ENCODE data around the gene SLC2A4RG. TPM values are rescaled to one million over a fixed set of nuclear protein-coding genes. Genes with fewer than 3 reads are reported as not detected.

The SLC2A4RG gene
- total and polyA plus RNA-seq, 8 donors = 25.8 to 67.1 (median 33.4) TPM

GRCh38 chr20:63787302-63787701, 47.7 kb downstream of the SLC2A4RG start:
- no peaks in the 10 kb centered on the region for H3K27me3 ChIP-seq
- H3K27ac ChIP-seq = no peak overlapping the region
- DNase-seq (no peak), ATAC-seq (no peak), FAIRE-seq (no peak)
- TF ChIP-seq, protein P1, sequence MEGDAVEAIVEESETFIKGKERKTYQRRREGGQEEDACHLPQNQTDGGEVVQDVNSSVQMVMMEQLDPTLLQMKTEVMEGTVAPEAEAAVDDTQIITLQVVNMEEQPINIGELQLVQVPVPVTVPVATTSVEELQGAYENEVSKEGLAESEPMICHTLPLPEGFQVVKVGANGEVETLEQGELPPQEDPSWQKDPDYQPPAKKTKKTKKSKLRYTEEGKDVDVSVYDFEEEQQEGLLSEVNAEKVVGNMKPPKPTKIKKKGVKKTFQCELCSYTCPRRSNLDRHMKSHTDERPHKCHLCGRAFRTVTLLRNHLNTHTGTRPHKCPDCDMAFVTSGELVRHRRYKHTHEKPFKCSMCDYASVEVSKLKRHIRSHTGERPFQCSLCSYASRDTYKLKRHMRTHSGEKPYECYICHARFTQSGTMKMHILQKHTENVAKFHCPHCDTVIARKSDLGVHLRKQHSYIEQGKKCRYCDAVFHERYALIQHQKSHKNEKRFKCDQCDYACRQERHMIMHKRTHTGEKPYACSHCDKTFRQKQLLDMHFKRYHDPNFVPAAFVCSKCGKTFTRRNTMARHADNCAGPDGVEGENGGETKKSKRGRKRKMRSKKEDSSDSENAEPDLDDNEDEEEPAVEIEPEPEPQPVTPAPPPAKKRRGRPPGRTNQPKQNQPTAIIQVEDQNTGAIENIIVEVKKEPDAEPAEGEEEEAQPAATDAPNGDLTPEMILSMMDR (IDR thresholded peaks at IDR 0.05) = no peak
- no peaks in the 10 kb centered on the region for H3K4me1 ChIP-seq
- intact Hi-C loops (cut with DNase I) = no loop called here
- H3K36me3 ChIP-seq = peaks cover 0 to 7% (median 0%) of the 10 kb centered on the region in 3 donors
- 88 to 91% methylated on average over 11 of the region's 11 CpGs for WGBS, 2 donors
- no peaks in the 10 kb centered on the region for H3K9me3 ChIP-seq
- no peak overlapping the region for H3K4me3 ChIP-seq

GRCh38 chr20:63787749-63788148, 48.2 kb downstream of the SLC2A4RG start:
- no peak overlapping the region for H3K4me3 ChIP-seq
- no peaks in the 10 kb centered on the region for H3K4me1 ChIP-seq
- DNase-seq (no peak), FAIRE-seq (no peak), ATAC-seq (no peak)
- intact Hi-C loops (cut with DNase I) = no loop called here
- no peak overlapping the region for H3K27ac ChIP-seq
- H3K9me3 ChIP-seq = no peaks in the 10 kb centered on the region
- WGBS, 2 donors = 82 to 87% methylated on average over 16 of the region's 16 CpGs
- TF ChIP-seq, protein P1 (IDR thresholded peaks at IDR 0.05) = no peak
- H3K27me3 ChIP-seq = no peaks in the 10 kb centered on the region
- H3K36me3 ChIP-seq = peaks cover 0 to 7% (median 0%) of the 10 kb centered on the region in 3 donors

DNA sequence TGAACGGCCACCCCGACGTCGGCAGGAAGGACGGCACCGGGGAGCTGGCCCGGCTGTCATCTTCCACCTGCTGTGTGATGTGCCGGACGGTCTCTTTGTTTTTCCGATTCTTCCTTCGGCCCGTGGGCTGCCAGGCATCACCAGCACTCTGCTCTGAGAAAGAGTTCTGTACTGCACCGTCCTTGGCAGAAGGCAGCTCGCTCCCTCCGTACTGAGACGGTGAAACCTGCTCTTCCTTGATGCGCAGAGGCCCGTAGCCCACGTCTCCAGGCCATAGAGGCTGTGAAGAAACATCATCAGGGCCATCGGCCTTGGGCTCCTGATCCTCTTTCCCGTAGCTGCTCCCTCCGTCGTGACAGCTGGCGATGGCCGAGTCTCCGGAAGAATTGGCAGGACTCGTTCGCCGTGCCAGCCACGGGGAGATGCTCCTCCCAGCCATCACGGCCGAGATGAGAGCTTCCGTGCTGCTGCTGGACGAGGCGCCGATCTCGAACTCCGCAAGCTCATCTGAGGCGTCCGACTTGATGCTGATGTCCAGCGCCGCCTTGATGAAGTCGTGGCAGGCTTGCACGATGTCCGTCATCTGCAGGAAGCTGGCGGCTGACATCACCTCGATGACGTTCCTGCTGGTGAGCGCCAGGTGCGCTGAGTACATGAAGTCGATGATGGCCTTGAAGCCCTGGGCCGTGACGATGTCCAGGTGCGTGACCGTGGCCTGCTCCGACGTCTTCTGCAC, 50.4 kb downstream of the SLC2A4RG start:
- Histone ChIP-seq H3K27ac (no peak overlapping the region), H3K4me3 (no peak overlapping the region), H3K9me3 (no peaks in the 10 kb centered on the region), H3K27me3 (no peaks in the 10 kb centered on the region), H3K36me3 (peaks cover 0 to 7% (median 0%) of the 10 kb centered on the region in 3 donors), H3K4me1 (no peaks in the 10 kb centered on the region)
- no peak for DNase-seq
- ATAC-seq = no peak
- intact Hi-C loops (cut with DNase I) = no loop called here
- TF ChIP-seq, protein P1 (IDR thresholded peaks at IDR 0.05) = no peak
- 90 to 91% methylated on average over 57 of the region's 57 CpGs for WGBS, 2 donors
- no peak for FAIRE-seq

GRCh38 chr20:63790572-63791168, 51.1 kb downstream of the SLC2A4RG start:
- Histone ChIP-seq H3K27ac (no peak overlapping the region), H3K4me1 (no peaks in the 10 kb centered on the region), H3K9me3 (no peaks in the 10 kb centered on the region), H3K4me3 (no peak overlapping the region), H3K27me3 (no peaks in the 10 kb centered on the region), H3K36me3 (peaks cover 0 to 7% (median 0%) of the 10 kb centered on the region in 3 donors)
- intact Hi-C loops (cut with DNase I) = no loop called here
- TF ChIP-seq, protein P1 (IDR thresholded peaks at IDR 0.05) = no peak
- 90 to 92% methylated on average over 37 of the region's 37 CpGs for WGBS, 2 donors
- no peak for ATAC-seq
- FAIRE-seq = no peak
- DNase-seq = no peak

Measured in pancreas (tissue), 10 donors.